ENCODE results near the gene RNGTT.
"Not testable (repeated sequence)": the region's sequence is repeated elsewhere in the genome, so short reads cannot be mapped to it uniquely, and the experiment has no call there.

RNGTT gene

GRCh38 chr6:88963139-88964090 is at the start of gene RNGTT:
Gene RNGTT (minus strand): TSS chr6:88963618. CDS start chr6:88963409, 209 bp downstream.
- peak; percentile 86 for DNase-seq (ENCODE audit: low read depth)

DNA sequence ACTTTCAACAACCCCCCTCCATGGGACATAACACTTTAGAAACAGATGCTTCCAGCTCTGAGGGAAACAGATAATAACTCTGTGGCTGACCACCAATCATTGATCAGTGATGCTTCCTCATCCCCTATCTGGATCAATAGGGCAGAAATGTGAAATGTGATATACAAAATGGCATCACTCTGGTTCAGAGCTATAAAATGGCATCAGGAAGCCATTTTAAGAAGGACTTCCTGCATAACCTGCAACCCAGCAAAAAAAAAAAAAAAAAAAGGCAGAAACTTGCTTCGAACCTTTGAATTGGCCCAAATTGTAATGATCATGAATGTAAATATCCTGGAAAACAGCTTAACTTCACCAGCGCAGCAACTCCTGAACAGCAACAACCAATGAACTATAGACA is 48.0 kb upstream of the RNGTT start:
- no peak for DNase-seq (ENCODE audit: low read depth)

DNA sequence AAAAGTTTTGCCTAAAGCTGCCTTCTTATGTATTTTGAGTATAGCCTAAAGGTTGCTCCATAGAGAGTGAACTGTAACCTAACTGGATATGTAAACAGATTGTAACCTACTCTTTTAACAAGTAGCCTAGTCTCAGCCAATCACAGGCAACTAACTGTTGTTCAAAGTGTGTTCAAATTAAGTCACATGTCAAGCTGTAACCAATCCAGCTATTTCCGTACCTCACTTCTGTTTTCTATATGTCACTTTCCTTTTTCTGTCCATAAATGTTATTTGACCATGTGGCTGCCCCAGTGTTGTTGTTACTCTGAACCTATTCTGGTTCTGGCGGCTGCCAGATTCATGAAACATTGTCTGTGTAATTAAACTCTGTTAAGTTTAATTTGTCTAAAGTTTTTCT is 47.4 kb upstream of the RNGTT start:
- no peak for DNase-seq (ENCODE audit: low read depth)

DNA sequence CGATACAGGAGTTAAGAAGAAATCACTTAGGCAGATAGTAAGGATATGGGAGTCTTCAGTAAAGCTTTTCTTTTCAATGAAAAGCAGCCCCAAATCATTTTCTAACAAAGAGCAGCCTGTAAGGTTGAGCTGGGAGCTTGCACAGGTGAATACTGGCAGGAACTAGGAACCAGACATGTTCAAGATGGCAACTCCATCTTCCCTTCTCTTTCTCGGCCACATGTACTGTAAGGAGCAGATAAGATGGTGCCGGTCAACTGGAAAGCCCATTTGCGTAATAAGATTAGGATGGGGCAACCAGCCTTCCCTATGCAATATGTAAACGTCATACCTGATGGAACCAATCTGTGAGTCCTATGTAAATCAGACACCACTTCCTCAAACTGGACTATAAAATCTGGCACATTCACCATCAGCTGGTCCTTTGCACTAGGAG is 46.2 kb upstream of the RNGTT start:
- no peak for DNase-seq (ENCODE audit: low read depth)

DNA sequence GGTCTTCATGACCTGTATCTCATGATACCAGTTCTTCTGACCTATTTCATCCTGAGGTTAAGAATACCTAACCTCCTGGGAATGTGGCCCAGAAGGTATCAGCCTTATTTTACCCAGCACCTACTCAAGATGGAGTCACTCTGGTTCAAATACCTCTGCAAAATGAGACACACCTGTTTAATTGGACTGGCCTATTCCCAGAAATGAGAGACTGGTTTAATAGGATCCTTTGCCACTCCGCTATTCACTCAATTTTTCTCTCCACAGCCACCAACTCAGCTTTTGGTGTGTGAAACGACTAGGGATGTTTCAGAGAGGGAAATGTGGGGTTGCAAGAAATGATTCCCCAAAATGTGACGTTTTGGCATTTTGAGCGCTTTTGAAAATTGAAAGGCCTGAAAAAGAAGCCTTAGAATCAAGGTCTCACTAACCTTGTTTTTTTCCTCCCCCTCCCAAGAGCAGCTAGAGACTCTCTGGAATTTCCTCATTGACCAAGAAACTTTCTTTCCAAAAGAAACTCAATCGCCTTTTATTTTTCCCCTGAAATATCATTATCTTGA is 45.5 kb upstream of the RNGTT start:
- DNase-seq (ENCODE audit: low read depth) = no peak

GRCh38 chr6:89008001-89008814 is 44.8 kb upstream of the RNGTT start:
- no peak for DNase-seq (ENCODE audit: low read depth)

DNA sequence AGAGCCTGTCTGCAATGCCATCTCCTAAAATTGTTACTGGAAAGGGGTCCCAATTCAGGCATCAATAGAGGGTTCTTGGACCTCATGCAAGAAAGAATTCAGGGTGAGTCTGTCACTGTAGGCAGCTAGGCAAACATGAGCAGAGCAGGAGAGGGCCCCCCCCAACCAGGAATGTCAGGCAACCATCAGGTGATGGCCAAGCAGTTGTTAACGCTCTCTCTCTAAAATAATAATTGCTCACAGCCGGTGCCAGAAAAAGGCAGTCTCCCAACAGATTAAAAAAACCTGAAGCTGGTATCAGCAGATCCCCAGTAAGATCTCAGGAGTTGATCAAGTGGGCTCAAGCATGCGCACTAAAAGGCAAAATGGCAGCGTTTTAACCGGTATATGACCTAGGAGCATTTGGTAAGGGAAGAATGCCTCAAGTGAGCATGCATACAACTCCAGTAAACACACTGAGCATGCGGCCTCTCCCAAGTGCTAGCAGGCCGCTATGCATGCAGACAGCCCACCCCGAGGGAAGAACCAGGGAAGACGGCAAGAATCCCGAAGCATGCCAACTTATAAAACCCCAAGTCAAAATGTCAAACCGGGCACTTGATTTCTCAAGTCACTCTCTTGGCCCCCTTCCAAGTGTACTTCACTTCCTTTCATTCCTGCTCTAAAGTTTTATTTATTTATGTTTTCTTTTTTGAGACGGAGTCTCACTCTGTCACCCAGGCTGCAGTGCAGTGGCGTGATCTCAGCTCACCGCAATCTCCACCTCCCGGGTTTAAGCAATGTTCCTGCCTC is 44.0 kb upstream of the RNGTT start:
- no peak for DNase-seq (ENCODE audit: low read depth)

DNA sequence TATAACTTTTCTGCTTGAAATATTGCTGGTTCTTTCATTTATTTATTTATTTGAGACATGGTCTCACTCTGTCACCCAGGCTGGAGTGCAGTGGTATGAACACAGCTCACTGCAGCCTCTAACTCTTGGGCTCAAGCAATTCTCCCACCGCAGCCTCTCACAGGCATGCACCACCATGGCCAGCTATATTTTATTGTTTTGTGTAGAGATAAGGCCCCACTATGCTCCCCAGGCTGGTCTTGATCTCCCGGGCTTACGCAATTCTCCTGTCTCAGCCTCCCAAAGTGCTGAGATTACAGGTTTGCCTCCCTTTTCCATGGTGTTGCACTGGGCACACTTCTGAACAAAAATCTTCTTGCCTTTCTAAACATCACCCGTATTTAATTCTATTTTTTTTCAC is 39.1 kb upstream of the RNGTT start:
- no peak for DNase-seq (ENCODE audit: low read depth)

DNA sequence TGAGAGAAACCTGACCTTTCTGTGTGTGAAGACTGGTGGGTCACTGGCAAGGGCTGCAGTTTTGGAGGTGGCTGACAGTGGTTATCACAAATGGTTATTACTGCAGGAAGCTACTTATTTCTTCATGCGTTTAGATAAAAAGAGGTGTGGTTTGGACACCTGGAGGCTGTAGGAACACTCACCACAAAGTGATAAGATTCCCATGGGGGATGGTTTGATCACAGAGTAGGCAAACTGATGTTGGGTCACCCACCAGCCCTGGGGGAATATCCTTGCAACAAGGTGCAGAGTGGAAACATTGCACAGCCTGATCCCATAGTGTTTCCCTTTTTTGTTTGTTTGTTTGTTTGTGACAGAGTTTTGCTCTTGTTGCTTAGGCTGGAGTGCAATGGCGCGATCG is 33.9 kb upstream of the RNGTT start:
- DNase-seq (ENCODE audit: low read depth) = no peak

DNA sequence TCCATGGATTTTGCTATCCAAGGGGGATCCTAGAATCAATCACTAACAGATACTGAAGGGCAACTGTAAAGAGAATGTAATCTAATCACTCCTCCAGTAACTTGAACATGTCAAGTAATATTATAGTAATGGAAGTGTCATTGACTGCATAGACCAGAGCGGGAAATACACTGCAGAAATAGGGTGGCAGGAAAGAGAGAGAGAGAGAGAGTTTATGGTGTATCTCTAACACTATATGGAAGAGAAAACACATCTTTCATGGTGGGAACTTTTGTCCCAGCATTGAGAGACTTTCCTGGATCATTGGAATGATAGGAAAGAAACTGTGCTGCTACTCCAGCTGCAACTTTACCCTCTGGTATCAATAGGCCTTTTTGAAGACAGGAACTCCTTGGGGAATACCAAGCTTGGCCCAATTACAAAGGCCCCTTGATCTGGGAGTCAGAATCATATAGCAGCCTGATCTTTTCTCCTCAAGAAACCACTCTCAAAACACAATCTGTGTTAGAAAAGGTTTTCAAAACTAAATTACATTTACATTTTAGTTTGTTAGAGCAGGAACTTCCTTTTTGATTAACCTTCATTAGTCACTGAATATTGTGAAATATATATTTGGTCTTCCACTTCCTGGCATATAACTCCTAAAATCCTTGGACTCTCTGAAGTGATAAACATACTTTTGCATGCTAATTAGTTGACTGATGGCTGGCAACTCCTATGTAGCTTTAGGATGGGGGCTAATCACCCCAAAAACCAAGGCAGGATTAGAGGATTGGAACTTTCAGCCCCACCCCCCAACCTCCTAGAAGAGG is 29.5 kb upstream of the RNGTT start:
- DNase-seq (ENCODE audit: low read depth) = no peak

- no peak for DNase-seq (ENCODE audit: low read depth)
These were observed 25.8 kb upstream of the RNGTT start for GRCh38 chr6:88989215-88989614.

DNA sequence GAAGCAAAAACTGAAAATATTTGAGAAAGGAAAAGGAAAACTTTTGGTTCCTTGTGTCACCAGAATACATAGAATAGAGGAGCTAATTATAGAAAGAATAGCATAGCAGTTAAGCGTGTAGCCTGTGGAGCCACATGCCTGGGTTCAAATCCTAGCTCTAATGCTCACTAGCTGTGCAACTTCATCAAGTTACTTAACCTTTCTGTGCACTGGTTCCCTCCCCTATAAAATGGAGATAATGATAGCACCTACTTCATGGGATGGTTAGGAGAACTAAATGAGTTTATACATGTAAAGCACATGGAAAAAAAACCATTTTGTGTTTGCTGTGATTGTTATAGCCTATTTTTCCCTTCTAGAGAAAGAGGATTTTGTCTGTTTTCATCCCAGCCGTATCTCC is 24.5 kb upstream of the RNGTT start:
- DNase-seq (ENCODE audit: low read depth) = no peak

- no peak for DNase-seq (ENCODE audit: low read depth)
These were observed 22.5 kb upstream of the RNGTT start for GRCh38 chr6:88985901-88986300.

GRCh38 chr6:88984606-88985005 is 21.2 kb upstream of the RNGTT start:
- DNase-seq (ENCODE audit: low read depth) = no peak

- no peak for DNase-seq (ENCODE audit: low read depth)
These were observed 20.7 kb upstream of the RNGTT start for GRCh38 chr6:88984152-88984551.

DNA sequence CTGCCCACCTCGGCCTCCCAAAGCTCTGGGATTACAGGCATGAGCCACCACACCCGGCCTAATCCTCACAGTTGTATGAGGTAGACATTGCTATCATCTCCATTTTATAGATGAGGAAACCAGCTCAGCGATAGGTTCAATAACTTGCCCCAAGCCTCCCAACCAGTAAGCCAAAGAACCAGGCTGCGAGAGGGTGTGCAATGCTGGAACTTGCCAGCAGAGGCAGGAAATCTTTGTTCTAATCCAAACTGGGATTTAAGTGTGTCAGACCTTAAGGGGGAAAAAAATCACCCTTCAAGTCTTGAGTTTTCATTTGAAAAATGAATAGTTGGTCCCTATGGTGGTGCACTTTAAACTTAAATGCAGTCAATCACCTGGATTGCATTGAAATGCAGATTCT is 20.1 kb upstream of the RNGTT start:
- no peak for DNase-seq (ENCODE audit: low read depth)

- DNase-seq (ENCODE audit: low read depth) = not testable (repeated sequence)
These were observed 19.7 kb upstream of the RNGTT start for GRCh38 chr6:88983129-88983528.

GRCh38 chr6:88982720-88983119 is 19.3 kb upstream of the RNGTT start:
- DNase-seq (ENCODE audit: low read depth) = no peak

DNA sequence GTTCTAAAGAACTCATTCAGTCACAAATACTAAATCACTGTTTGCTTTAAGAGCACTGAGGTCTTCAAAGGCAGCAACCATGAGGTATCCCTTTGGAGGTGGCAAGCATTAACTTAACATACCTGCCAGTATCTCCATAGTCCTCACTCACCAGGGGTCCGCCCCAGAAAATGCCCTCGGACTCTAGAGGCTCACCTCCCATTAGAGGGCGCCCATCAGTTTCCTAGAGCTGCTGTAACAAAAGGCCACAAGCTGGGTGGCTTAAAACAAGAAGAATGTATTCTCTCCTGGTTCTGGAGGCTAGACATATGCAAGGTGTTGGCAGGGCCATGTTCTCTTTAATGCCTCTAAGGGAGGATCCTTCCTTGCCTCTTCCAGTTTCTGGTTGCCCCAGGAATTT is 12.0 kb upstream of the RNGTT start:
- no peak for DNase-seq (ENCODE audit: low read depth)

- no peak for DNase-seq (ENCODE audit: low read depth)
These were observed 9.3 kb upstream of the RNGTT start for GRCh38 chr6:88972504-88973423.

Data from non-pigmented ciliary epithelial cell (primary cell).